Bronchial epithelial cell (primary cell): ENCODE data around the gene GGTLC2. TPM values are rescaled to one million over a fixed set of nuclear protein-coding genes. Genes with fewer than 3 reads are reported as not detected.

ENCODE experiments used
- DNase-seq: peaks from one replicate; pipeline ENCODE4 v3.0.0-alpha.2; 2010; ENCODE audit warnings: low read depth
- FAIRE-seq: peaks from 2 replicates; lab custom pipeline; 2011; peaks lifted over from hg19 to GRCh38; lab: Jason Lieb, UNC
- H3K27me3 ChIP-seq: 2 replicates; pipeline ENCODE4 v1.5.1; 2011; ENCODE audit warnings: low read length; ENCODE audit not compliant: control insufficient read depth, insufficient read depth
- H3K36me3 ChIP-seq: 2 replicates; pipeline ENCODE4 v1.5.1; 2011; ENCODE audit warnings: low read length; ENCODE audit not compliant: control insufficient read depth, insufficient read depth
- H3K4me3 ChIP-seq: 2 replicates; pipeline ENCODE4 v1.5.1; 2011; ENCODE audit warnings: mild to moderate bottlenecking, low read depth, low read length, control low read depth
- total RNA-seq: library from RNA; depleted of rRNA; stranded (reverse); fragments of >200 nt; gene quantifications from 2 replicates; pipeline ENCODE4 v1.2.1, GENCODE V29; 2014
- TF ChIP-seq, protein P1 (sequence below): IDR thresholded peaks from 2 replicates; pipeline ENCODE4 v1.5.1; 2011; ENCODE audit warnings: mild to moderate bottlenecking, moderate library complexity, low read length, control low read depth, inconsistent platforms; ENCODE audit not compliant: insufficient read depth, severe bottlenecking

GGTLC2 gene
- total RNA-seq, 1 donor from 2014 or later: not detected

- Histone ChIP-seq H3K27me3 (no peaks in the 10 kb centered on the region), H3K36me3 (no peaks in the 10 kb centered on the region), H3K4me3 (no peak overlapping the region)
- DNase-seq (no peak), FAIRE-seq (no peak)
- TF ChIP-seq, protein P1, sequence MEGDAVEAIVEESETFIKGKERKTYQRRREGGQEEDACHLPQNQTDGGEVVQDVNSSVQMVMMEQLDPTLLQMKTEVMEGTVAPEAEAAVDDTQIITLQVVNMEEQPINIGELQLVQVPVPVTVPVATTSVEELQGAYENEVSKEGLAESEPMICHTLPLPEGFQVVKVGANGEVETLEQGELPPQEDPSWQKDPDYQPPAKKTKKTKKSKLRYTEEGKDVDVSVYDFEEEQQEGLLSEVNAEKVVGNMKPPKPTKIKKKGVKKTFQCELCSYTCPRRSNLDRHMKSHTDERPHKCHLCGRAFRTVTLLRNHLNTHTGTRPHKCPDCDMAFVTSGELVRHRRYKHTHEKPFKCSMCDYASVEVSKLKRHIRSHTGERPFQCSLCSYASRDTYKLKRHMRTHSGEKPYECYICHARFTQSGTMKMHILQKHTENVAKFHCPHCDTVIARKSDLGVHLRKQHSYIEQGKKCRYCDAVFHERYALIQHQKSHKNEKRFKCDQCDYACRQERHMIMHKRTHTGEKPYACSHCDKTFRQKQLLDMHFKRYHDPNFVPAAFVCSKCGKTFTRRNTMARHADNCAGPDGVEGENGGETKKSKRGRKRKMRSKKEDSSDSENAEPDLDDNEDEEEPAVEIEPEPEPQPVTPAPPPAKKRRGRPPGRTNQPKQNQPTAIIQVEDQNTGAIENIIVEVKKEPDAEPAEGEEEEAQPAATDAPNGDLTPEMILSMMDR: no peak
These were observed 49.1 kb downstream of the GGTLC2 start for GRCh38 chr22:22693531-22693884.

- no peaks in the 10 kb centered on the region for H3K36me3 ChIP-seq
- TF ChIP-seq, protein P1: no peak
- no peak overlapping the region for H3K4me3 ChIP-seq
- FAIRE-seq (peak; percentile 52), DNase-seq (no peak)
- H3K27me3 ChIP-seq: no peaks in the 10 kb centered on the region
These were observed 49.7 kb downstream of the GGTLC2 start for GRCh38 chr22:22694106-22694505.

- Histone ChIP-seq H3K36me3 (no peaks in the 10 kb centered on the region), H3K4me3 (no peak overlapping the region), H3K27me3 (no peaks in the 10 kb centered on the region)
- TF ChIP-seq, protein P1: no peak
- DNase-seq (no peak), FAIRE-seq (no peak)
These were observed 51.7 kb downstream of the GGTLC2 start for GRCh38 chr22:22696104-22696503.

Other genes starting within 250 kb of the GGTLC2 start
- 0.26 TPM in 2 replicates for gene ZNF280B, start 135.9 kb upstream of the GGTLC2 start, total RNA-seq
- not detected in 2 replicates for gene ZNF280A, start 124.3 kb upstream of the GGTLC2 start, total RNA-seq
- not detected in 2 replicates for gene PRAME, start 85.3 kb upstream of the GGTLC2 start, total RNA-seq
- not detected in 2 replicates for gene IGLL5, start 243.2 kb downstream of the GGTLC2 start, total RNA-seq